Cardiac fibroblast (primary cell): ENCODE measurements around the gene SERINC5.

ENCODE experiments used
- DNase-seq, 2 donors: peaks; one replicate each; pipeline versions ENCODE4 v3.0.0 to v3.0.0-alpha.2; 2010; ENCODE audit warnings: low read depth in 2 of 2
- H3K4me3 ChIP-seq, 2 donors: replicated peaks in 1 of 2; 1 replicate in 1 of 2; 2 replicates in 1 of 2; pipeline ENCODE4 v1.5.1; 2011; ENCODE audit warnings: low read depth in 2 of 2, low read length in 2 of 2, mild to moderate bottlenecking in 2 of 2, moderate library complexity in 1 of 2
- TF ChIP-seq, protein P1 (sequence below): IDR thresholded peaks from one replicate; pipeline ENCODE4 v1.5.1; 2011; ENCODE audit warnings: low read depth, mild to moderate bottlenecking, low read length, inconsistent platforms

The SERINC5 gene

DNA sequence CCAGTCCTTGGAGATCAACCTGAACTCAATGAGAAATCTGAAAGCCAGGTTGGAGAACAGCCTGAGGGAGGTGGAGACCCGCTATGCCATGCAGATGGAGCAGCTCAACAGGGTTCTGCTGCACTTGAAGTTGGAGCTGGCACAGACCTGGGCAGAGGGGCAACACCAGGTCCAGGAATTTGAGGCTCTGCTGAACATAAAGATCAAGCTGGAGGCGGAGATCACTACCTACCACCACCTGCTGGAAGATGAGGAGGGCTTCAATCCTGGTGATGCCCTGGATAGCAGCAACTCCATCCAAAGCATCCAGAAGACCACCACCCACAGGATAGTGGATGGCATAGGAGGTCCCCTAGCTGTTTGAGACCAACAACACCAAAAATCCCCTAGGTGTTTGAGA, 33.5 kb upstream of the SERINC5 start:
- DNase-seq: no peak
- no peak overlapping the region for H3K4me3 ChIP-seq
- TF ChIP-seq, protein P1, sequence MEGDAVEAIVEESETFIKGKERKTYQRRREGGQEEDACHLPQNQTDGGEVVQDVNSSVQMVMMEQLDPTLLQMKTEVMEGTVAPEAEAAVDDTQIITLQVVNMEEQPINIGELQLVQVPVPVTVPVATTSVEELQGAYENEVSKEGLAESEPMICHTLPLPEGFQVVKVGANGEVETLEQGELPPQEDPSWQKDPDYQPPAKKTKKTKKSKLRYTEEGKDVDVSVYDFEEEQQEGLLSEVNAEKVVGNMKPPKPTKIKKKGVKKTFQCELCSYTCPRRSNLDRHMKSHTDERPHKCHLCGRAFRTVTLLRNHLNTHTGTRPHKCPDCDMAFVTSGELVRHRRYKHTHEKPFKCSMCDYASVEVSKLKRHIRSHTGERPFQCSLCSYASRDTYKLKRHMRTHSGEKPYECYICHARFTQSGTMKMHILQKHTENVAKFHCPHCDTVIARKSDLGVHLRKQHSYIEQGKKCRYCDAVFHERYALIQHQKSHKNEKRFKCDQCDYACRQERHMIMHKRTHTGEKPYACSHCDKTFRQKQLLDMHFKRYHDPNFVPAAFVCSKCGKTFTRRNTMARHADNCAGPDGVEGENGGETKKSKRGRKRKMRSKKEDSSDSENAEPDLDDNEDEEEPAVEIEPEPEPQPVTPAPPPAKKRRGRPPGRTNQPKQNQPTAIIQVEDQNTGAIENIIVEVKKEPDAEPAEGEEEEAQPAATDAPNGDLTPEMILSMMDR: no peak

GRCh38 chr5:80288177-80288576, 32.3 kb upstream of the SERINC5 start:
- TF ChIP-seq, protein P1: no peak
- no peak for DNase-seq
- H3K4me3 ChIP-seq: no peak overlapping the region

- TF ChIP-seq, protein P1: no peak
- DNase-seq: no peak
- H3K4me3 ChIP-seq: no peak overlapping the region
These were observed 28.9 kb upstream of the SERINC5 start for GRCh38 chr5:80284720-80285119.

DNA sequence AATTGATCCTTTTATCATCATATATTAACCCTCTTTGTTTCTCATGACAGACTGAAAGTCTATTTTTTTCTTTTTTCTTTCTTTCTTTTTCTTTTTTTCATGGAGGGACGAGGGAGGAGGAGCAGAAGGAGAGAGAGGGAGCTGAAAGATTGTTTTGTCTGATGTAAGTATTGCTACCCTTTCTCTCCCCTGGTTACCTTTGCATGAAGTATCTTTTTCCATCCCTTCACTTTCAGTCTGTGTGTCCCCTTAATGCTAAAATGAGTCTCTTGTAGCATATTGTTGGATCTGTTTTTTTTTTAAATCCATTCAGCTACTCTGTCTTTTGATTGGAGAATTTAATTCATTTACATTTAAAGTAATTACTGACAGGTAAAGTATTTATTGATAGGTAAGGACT, 27.5 kb upstream of the SERINC5 start:
- DNase-seq: no peak
- no peak overlapping the region for H3K4me3 ChIP-seq
- TF ChIP-seq, protein P1: no peak

GRCh38 chr5:80282054-80282453, 26.2 kb upstream of the SERINC5 start:
- DNase-seq: no peak
- no peak overlapping the region for H3K4me3 ChIP-seq
- TF ChIP-seq, protein P1: no peak

DNA sequence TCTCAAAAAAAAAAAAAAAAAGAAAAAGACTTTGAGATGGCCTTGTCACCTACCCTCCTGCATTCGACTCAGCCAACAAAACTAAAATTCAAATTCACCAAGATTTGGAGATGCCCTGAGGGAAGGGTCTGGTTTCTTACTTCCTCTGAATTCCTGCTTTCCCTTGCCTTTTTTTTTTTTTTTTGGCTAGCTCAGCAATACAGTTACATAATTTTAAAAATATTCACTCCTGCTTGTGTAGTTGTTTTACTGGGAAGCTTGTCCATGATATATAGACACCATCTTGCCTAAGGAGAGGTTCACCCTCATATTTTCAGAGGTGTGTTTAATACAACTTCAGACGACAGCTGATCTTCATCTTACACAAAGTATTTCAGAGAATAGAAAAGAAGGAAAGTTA, 21.3 kb upstream of the SERINC5 start:
- TF ChIP-seq, protein P1: no peak
- no peak overlapping the region for H3K4me3 ChIP-seq
- DNase-seq: no peak

- H3K4me3 ChIP-seq: no peak overlapping the region
- TF ChIP-seq, protein P1: no peak
- DNase-seq: no peak
These were observed 20.3 kb upstream of the SERINC5 start for GRCh38 chr5:80276186-80276585.
